Thyroid gland (tissue), 4 donors: Measurements from ENCODE around the gene ADAMTS2. TPM values are rescaled to one million over a fixed set of nuclear protein-coding genes. Genes with fewer than 3 reads are reported as not detected.

Experiments
- DNase-seq, 2 donors: peaks; one replicate each; pipeline ENCODE4 v3.0.0-alpha.2; 2019
- H3K27ac ChIP-seq, 3 donors: fragments of 200-600 bp; sonication (generic); 1 replicate in 2 of 3; 2 replicates in 1 of 3; pipeline ENCODE4 v1.5.1; 2016 to 2019; ENCODE audit warnings: mild to moderate bottlenecking in 1 of 3, moderate library complexity in 1 of 3
- H3K27me3 ChIP-seq: fragments of 200-600 bp; sonication (generic); one replicate; pipeline ENCODE4 v1.5.1; 2019
- H3K36me3 ChIP-seq, 2 donors: fragments of 200-600 bp; sonication (generic); one replicate each; pipeline ENCODE4 v1.5.1; 2016 to 2019
- H3K4me1 ChIP-seq, 2 donors: fragments of 200-600 bp; sonication (generic); one replicate each; pipeline ENCODE4 v1.5.1; 2017 to 2019
- H3K4me3 ChIP-seq, 3 donors: fragments of 200-600 bp; sonication (generic); replicated peaks in 1 of 3; 1 replicate in 2 of 3; 2 replicates in 1 of 3; pipeline ENCODE4 v1.5.1; 2016; ENCODE audit warnings: mild to moderate bottlenecking in 1 of 3
- H3K9me3 ChIP-seq: fragments of 200-600 bp; sonication (generic); one replicate; pipeline ENCODE4 v1.5.1; 2017
- CTCF ChIP-seq, 6 experiments: fragments of 200-600 bp in 3 of 6; fragments of 450-650 bp in 3 of 6; sonication (generic) in 3 of 6; IDR thresholded peaks; one replicate each; pipeline ENCODE4 v1.5.1; 2016 to 2019; ENCODE audit warnings: antibody characterized with exemption in 6 of 6, mild to moderate bottlenecking in 2 of 6, inconsistent platforms in 1 of 6, moderate library complexity in 1 of 6
- POLR2A ChIP-seq, 2 donors: fragments of 450-650 bp; IDR thresholded peaks; one replicate each; pipeline ENCODE4 v1.6.1; 2017; ENCODE audit warnings: antibody characterized with exemption in 2 of 2, mild to moderate bottlenecking in 2 of 2, moderate library complexity in 1 of 2
- WGBS, 2 donors: methylation state at CpG; one replicate each; pipeline ENCODE4 v1.1.5; 2017; 5-methylcytosine and 5-hydroxymethylcytosine counted together
- intact Hi-C: fragments of 100-400 bp; cut with DNase I; formaldehyde crosslinking; loops from one replicate; pipeline ENCODE4 v1.15.1; 2023
- total RNA-seq, 4 donors: library from RNA; depleted of rRNA; stranded (reverse); fragments of >200 nt; gene quantifications; one replicate each; pipeline ENCODE4 v1.2.3, GENCODE V29; 2016

The ADAMTS2 gene
- total RNA-seq, 4 donors from 2014 or later, result 3.5 to 16.2 (median 7.3) TPM

GRCh38 chr5:179171251-179171815, 173.9 kb downstream of the ADAMTS2 start:
- DNase-seq, result no peak
- H3K9me3 ChIP-seq, result no peaks in the 10 kb centered on the region
- intact Hi-C loops, result no loop called here
- H3K36me3 ChIP-seq, result no peaks in the 10 kb centered on the region
- no peak overlapping the region for H3K27ac ChIP-seq
- no peak overlapping the region for H3K4me3 ChIP-seq
- H3K27me3 ChIP-seq, result no peaks in the 10 kb centered on the region
- H3K4me1 ChIP-seq, result peaks cover 3 to 10% of the 10 kb centered on the region in 2 donors
- TF ChIP-seq CTCF (IDR thresholded peaks at IDR 0.05) (no peak), POLR2A (IDR thresholded peaks at IDR 0.05) (no peak)
- 84 to 90% methylated on average over 12 of the region's 12 CpGs for WGBS, 2 donors

- TF ChIP-seq POLR2A (IDR thresholded peaks at IDR 0.05) (no peak), CTCF (IDR thresholded peaks at IDR 0.05) (no peak)
- 80 to 81% methylated on average over 6 of the region's 6 CpGs for WGBS, 2 donors
- no peak for DNase-seq
Observed at GRCh38 chr5:179170606-179171005, 174.7 kb downstream of the ADAMTS2 start.

GRCh38 chr5:179169836-179170235, 175.4 kb downstream of the ADAMTS2 start:
- peaks cover 3 to 10% of the 10 kb centered on the region in 2 donors for H3K4me1 ChIP-seq
- H3K36me3 ChIP-seq, result no peaks in the 10 kb centered on the region
- no peak overlapping the region for H3K27ac ChIP-seq
- H3K9me3 ChIP-seq, result no peaks in the 10 kb centered on the region
- DNase-seq, result no peak
- intact Hi-C loops, result loop anchor here (5.0 kb wide), 1 partner anchor 322 kb away; no protein-coding TSS in a partner anchor
- no peaks in the 10 kb centered on the region for H3K27me3 ChIP-seq
- no peak overlapping the region for H3K4me3 ChIP-seq
- TF ChIP-seq POLR2A (IDR thresholded peaks at IDR 0.05) (no peak), CTCF (IDR thresholded peaks at IDR 0.05) (no peak)
- 88 to 91% methylated on average over 1 of the region's 1 CpG for WGBS, 2 donors

More at GRCh38 chr5:179170606-179171005, 174.7 kb downstream of the ADAMTS2 start:
- H3K27me3 ChIP-seq, result no peaks in the 10 kb centered on the region
- H3K4me1 ChIP-seq, result peaks cover 3 to 10% of the 10 kb centered on the region in 2 donors
- no peaks in the 10 kb centered on the region for H3K36me3 ChIP-seq
- no peak overlapping the region for H3K27ac ChIP-seq
- no peak overlapping the region for H3K4me3 ChIP-seq
- intact Hi-C loops, result no loop called here
- no peaks in the 10 kb centered on the region for H3K9me3 ChIP-seq

- TF ChIP-seq CTCF (IDR thresholded peaks at IDR 0.05) (no peak), POLR2A (IDR thresholded peaks at IDR 0.05) (no peak)
- no peaks in the 10 kb centered on the region for H3K36me3 ChIP-seq
- H3K27ac ChIP-seq, result no peak overlapping the region
- no peak for DNase-seq
- H3K9me3 ChIP-seq, result no peaks in the 10 kb centered on the region
- H3K4me3 ChIP-seq, result no peak overlapping the region
- WGBS, 2 donors, result 77 to 79% methylated on average over 5 to 6 of the region's 6 CpGs
- intact Hi-C loops, result loop anchor here (5.0 kb wide), 1 partner anchor 324 kb away; no protein-coding TSS in a partner anchor
- H3K4me1 ChIP-seq, result peaks cover 3 to 10% of the 10 kb centered on the region in 2 donors
- no peaks in the 10 kb centered on the region for H3K27me3 ChIP-seq
Observed at GRCh38 chr5:179168664-179169063, 176.6 kb downstream of the ADAMTS2 start.

- TF ChIP-seq POLR2A (IDR thresholded peaks at IDR 0.05) (no peak), CTCF (IDR thresholded peaks at IDR 0.05) (no peak)
- Histone ChIP-seq H3K36me3 (no peaks in the 10 kb centered on the region), H3K4me1 (peaks cover 3 to 10% of the 10 kb centered on the region in 2 donors), H3K27ac (no peak overlapping the region), H3K27me3 (no peaks in the 10 kb centered on the region), H3K9me3 (no peaks in the 10 kb centered on the region), H3K4me3 (no peak overlapping the region)
- 83 to 86% methylated on average over 6 to 11 of the region's 12 CpGs for WGBS, 2 donors
- DNase-seq, result no peak
- intact Hi-C loops, result loop anchor here (5.0 kb wide), 1 partner anchor 324 kb away; no protein-coding TSS in a partner anchor
Observed at GRCh38 chr5:179167871-179168451, 177.3 kb downstream of the ADAMTS2 start.
